ENCODE results near the gene PDE9A. TPM values are rescaled to one million over a fixed set of nuclear protein-coding genes. Genes with fewer than 3 reads are reported as not detected.

PDE9A gene
- total RNA-seq, 1 donor from 2014 or later = 22.8 TPM

DNA sequence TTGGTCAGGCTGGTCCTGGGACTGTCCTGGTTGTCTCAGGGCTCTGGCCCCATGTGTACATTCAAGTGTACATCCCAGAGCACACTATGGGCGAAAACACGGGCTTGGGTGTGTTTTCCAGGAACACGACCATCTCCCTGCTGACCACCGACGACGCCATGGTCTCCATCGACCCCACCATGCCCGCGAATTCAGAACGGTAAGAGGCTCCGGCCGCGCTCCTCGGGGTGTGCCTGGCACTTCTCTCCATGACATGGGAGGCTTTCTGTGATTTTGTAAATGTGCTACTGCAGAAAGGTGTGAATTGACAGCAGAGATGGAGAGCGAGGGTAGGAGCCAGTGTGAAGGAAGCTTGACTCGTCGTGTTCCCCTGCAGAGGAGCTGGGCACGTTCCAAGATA is 34.4 kb downstream of the PDE9A start:
- DNase-seq (ENCODE audit: low spot score) = no peak

DNA sequence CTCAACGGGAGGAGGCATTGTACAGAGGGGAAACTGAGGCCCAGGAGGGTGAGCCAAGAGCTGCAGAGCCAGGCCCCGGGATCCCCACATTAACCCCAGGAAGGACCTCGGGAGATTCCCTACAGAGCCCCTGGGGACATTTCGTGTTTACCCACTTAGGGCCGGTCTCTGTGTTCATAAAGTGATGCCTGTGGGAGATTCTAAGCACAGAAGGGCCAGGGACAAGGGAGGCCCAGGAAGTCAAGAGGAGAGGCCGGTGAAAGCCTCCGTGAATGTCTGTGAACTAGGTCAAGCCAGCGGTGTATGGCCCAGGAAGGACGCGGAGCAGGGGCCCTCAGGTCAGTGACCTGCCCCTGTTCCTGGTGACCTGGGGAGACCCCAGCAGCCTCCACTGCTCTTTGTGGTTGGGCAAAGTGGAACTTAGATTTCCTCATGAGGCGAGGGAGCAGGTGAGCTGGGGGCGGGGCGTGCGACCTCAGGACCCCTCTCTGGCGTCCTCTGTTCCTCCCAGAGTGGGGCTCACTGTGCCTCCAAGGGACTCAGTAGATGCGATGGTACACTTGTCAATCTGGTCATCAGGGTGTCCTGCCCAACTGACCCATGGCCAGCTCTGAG is 34.9 kb downstream of the PDE9A start:
- DNase-seq (ENCODE audit: low spot score) = no peak

DNA sequence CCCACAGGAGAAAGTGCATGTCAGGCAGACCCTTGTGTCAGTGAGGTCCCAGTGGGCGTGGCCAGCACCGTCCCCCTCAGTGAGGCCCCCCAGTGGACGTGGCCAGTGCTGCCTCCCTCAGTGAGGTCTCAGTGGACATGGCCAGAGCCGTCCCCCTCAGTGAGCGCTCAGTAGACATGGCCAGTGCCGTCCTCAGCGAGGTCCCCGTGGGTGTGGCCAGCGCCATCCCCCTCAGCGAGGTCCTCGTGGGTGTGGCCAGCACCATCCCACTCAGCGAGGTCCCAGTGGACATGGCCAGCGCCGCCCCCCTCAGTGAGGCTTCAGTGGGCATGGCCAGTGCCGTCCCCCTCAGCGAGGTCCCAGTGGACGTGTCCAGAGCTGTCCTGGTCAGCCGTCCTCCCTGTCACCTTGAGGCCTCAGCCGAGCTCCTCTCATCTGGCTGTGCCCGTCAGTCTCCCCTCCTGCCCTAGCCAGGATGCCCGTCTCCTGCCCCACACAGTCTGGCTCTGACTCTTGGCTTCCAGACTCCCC is 35.5 kb downstream of the PDE9A start:
- no peak for DNase-seq (ENCODE audit: low spot score)

DNA sequence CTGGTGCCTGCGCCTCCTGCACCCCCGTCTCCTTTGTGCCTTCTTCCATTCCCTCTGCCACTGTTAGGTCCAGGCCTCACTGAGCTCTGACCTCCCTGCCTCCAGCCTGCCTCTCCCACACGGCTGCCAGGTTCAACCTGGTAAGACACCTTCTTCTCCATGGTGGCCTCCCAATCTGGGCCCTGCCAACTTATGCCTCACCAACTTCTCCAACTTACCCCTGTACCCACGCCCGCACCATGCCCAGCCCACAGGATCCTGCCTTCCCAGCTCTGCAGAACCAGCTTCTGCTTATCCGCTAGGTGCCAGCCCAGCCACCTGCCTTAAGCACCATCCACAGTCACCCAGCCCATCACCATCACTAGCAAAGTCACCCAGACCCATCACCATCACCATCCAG is 37.2 kb downstream of the PDE9A start:
- DNase-seq (ENCODE audit: low spot score) = no peak

DNA sequence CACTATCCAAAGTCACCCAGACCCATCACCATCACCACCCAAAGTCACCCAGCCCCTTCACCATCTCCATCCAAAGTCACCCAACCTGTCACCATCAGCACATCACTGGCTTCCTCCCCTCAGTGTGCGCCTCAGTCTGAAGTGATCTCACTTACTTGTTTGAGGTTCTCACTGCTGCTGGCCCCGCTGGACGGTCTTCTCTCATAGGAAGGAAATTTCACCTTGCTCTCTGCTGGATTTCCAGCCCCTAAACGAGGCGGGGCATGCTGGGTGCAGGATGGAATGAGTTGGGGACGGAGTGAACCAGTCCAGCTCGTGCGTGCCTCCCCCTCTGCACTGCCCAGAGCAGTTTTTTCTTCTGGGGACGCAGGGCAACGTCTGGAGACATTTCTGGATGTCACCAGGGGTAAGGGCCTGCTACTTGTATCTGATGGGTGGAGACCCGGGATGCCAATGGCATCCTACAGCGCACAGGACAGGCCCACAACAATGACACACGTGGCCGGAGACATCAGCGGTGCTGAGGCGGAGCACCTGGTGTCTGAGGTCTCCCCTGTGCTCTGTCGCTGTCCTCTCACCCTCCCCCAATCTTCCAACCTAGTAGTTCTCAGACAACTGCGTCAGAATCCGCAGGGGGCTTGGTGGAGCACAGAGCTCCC is 38.6 kb downstream of the PDE9A start:
- no peak for DNase-seq (ENCODE audit: low spot score)

DNA sequence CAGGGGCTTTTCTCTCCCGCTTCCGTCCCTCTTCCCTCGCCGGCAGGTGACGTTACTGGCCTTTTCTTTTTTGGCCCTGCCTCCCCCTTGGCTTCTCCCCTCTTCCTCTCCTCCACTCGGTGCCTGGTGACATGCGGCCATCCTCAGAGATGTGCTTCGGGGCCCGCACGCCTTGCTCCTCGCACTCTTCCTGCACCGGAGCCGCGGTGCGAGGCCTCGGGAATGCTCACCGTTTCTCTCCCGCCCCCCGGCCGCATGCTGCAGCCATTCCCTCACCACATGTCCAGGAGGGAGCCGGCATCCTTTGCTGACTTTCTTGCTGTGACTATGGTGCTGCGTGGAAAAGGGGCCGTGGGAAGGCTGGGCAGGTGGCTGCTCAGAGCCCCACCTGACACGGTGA is 39.3 kb downstream of the PDE9A start:
- no peak for DNase-seq (ENCODE audit: low spot score)

DNA sequence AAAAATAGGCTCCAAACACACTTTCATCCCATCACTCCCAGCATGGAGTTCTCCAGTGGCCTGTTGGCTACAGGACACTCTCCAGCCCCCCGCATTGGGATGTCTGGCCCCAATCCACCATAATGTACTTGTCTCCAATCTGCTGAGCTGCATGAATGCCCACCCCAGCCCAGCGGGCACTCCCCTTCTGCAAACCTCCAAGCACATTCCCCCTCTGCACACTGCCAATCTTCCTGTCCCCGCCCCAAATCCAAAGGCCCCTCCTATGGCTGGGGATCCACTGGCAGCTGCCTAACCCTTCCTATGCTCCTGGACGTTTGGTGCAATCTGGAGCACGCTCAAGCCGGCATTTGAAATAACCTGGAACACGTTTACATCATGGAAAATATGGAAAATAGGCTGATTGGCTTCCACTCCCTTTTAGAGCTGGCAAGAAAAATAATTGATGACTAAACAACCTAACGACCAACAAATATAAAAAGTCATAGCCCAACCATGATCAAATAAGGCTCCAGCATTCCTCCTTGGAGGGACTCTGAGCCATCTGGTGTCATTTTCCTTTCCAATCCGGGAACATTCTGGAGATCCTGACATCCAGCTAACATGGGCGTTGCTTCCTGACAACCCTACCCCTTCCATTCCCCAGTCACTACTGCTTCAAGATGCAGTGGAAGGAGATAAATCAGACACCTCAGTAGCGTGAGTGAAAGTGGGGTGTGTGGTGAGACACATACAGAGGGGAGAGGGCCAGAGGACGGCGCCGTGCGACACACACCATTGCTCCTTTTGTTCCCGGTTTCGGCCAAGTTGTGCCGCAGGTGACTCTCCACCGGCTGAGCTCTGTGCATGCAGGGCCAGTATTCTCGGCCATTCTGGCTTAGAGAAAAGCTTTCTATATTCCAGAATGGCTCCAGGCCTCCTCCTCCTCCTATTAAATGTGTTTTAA is 41.6 kb downstream of the PDE9A start:
- DNase-seq (ENCODE audit: low spot score) = no peak

DNA sequence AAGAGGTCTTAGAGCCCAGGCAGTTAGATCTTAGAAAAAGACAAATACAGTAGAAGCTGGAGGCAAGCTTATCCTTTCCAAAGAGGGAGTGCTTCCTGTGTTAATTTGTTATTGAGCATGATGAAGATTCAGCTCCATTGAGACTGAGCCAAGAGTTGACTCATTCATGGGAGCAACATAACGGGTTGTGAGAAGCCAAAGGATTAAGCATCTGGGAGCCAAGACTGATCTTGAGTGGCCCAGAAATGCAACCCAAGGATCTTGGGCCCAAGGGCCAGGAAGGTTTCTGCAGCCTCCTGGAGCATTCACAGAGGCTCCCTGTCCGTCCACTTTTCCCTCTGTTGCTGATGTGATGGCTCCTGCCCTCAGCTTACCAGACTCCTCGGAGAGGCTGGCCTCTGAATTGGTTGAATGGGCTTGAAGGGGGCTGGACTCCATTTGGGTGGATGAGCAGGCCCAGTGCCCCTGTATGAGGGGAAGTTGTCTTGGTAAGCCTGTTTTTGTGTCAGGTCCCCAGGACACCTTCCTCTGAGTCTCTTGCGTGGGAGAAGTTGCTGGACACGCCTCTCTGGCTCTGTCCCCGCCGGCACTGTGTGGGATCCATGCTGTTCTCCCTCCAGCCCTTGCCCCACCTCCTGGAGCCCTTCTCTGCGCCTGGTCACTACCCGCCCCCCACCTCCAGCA is 42.4 kb downstream of the PDE9A start:
- no peak for DNase-seq (ENCODE audit: low spot score)

DNA sequence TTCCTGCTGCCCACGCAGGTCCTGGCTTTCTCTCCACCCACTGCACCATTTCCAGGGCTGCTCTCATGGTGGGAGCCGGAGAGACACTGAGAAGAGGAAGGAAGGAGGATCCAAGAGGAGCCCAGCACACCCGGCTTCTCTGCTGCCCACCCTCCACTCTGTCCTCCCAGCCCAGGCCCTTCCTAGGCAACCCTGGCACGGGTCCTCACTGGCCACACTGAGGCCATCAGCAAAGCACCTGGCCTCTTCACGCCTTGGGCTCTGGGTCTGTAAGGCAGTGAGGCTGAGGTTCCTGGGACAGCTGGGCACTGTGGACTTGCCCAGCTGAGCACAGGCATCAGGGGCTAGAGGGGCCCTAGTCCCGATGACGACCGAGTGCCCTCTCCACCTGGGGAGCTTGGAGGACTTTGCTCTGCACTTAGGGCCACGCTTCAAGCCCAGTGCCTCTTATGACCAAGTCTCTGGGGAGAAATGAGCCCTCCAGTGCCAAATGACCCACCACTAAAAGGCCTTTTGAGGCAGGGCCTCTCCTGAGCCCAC is 43.1 kb downstream of the PDE9A start:
- no peak for DNase-seq (ENCODE audit: low spot score)

DNA sequence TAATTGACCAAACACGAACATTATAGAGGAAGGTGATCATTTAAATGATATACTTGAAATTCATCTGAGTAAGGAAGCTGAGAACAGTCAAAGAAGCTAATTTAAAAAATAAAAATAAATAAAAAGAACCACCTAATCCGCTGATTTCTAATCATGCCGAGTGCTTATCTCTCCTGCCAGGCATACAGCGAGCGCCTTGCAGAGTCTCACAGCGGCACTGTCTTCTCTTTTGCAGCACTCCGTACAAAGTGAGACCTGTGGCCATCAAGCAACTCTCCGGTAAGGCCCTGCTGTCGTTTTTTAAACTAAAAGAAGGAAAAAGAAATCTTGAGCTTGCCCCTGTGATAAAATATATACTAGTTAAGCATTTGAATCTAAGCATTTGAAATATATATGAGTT is 45.3 kb downstream of the PDE9A start:
- DNase-seq (ENCODE audit: low spot score) = no peak

DNA sequence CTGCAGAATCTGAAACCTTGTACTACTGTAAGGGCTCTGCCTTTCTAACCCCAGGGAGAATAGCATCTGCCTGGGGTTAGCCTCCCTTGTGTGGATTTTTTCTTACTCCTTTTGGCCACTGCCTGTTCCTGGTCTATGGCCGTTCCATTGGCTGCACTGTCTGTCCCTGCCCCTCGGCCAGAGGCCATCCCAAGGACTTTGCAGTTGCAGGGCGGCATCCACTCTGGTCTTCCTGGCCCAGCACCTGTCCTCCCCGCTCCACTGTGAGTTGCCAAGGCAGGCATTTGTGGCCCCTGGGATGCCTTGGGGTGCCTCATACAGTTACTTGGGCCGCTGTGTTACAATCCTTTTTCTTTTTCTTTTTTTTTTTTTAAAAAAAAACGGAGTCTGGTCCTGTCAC is 45.8 kb downstream of the PDE9A start:
- no peak for DNase-seq (ENCODE audit: low spot score)

DNA sequence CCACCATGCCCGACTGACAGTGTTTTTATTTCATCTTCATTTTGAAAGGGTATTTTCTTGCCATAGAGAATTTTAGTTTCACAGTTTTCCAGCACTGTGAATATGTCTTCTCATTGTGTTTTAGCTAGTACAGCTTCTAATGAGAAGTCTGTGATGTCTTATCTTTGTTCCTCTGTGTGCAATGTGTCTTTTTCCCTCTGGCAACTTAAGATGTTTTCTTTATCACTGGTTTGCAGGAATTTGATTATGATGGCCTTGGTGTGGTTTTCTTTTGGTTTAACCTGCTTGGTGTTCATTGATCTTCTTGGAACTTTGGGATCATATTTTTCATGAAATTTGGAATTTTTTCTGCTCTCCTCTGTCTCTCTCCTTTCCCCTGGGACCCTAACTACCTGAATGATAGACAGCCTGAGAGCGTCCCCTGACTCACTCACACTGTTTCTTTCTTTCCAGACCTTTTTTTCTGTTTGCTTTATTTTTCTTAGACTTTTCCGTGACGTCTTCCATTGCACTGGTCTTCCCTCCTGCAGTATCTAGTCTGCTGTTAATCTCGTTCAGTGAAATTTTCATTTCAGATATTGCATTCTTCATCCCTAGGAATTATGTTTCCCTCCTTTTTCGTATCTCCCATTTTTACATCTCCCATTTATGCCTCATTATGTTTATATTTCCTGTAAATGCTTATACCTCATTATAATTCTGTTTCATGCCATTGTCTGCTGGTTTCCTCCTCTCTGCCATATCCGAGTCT is 48.5 kb downstream of the PDE9A start:
- no peak for DNase-seq (ENCODE audit: low spot score)

DNA sequence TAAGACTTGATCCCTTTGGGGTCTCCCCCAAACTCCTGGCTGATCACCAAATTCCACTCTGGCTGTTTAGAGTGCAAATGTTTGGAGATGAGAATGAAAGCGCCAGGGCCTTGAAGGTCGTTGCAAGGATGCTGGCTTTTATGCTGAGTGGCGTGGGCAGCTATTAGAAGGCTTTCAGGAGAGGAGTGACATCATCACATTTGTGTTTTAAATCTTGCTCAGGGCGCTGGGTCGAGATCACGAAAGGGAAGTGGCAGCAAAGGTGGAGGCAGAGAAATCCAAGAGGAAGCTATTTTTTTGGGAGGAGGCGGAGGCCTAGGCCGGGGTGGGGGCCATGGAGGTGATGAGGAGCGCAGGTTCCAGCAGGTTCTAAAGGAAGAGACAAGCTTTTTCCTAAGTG is 49.3 kb downstream of the PDE9A start:
- DNase-seq (ENCODE audit: low spot score) = no peak

DNA sequence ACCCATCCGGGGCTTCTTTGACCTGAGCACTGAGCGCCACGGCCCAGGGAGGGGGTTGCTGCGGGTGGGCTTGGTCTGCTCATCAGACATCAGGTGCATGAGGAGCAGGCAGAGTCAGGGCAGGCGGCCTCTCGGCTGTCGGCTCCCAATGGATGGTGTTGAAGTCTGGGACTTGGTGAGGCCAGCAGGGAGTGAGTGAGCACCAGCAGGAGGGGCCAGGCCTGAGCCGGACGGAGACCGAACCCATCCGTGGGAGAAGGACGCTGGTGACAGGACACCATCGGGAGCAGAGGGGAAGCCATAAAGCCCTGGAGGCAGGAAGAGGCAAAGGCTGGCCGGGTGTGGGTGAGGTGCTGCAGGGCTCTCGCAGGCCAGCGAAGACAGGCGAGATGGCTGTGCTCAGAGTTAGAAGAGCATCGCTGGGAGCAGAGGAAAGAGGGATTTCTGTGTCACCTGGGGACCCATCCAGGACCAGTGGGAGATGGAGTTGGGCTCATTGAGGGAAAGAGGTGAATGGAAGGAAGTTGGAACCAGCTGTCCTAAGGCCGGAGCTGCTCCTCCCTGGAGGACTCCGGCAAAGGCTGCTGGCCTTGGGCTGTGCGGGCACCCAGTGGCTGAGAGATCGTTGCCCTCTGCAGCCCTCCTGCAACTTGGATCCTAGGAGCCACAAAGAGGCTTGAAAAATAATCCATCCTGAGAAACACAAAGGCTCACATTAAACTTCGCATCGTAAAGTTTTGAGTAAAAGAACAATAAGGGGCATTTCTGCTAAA is 49.9 kb downstream of the PDE9A start:
- DNase-seq (ENCODE audit: low spot score) = no peak

DNA sequence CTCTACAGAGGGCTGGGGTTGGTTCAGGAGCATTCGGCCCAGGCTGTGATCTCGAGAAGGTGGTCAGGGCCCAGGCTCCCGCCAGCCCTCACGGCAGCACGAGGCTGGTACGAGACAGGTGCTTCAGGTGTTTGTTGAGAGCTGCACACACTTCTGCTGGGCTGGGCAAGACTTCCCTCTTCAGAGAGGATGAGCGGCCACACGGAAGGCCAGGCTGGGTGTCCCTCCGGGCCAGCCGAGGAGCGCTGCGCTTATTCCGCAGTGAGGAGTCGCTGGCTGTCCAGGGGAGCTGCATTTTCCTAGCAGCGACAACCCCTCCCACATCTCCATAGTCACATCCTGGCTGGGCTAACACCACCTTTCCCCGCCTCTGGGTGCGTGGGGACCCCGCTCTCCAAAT is 50.5 kb downstream of the PDE9A start:
- DNase-seq (ENCODE audit: low spot score) = no peak

DNA sequence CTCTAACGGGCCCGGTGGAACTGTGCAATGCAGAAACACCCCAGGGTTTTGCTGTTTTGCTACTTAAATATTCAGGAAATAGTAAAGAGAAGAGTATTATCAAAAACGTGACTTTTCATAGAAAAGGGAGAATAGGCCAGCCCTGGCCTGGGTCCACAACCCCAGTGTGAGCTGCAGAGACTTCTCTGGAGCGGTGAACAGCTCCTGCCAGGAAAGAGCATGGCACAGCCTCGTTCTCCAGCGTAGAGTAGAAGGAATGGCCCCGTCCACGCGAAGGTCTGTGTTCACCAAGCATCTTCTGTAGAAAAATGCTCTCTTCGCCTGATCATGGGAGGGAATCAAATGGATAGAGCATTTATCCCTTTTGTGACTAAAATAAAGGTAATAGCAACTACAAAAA is 51.4 kb downstream of the PDE9A start:
- DNase-seq (ENCODE audit: low spot score) = no peak

DNA sequence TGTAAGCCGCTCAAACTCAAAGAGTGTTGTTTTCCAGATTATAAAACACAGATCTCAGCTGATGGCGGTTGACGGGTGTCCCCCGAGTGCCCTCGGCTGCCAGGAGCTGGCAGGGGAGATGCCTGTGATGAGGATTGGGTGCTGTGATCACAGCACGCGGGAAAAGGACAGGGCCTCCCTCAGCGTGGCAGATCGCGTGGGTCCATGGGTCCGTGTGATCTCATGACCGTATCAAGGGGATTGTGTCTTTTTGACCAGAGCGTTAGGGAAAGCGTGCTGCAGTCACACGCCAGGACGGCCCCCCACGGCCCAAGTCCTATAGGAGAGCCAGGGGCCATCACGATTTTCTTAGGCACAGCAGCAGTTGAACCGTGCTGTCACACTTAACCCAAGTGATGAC is 51.9 kb downstream of the PDE9A start:
- no peak for DNase-seq (ENCODE audit: low spot score)

DNA sequence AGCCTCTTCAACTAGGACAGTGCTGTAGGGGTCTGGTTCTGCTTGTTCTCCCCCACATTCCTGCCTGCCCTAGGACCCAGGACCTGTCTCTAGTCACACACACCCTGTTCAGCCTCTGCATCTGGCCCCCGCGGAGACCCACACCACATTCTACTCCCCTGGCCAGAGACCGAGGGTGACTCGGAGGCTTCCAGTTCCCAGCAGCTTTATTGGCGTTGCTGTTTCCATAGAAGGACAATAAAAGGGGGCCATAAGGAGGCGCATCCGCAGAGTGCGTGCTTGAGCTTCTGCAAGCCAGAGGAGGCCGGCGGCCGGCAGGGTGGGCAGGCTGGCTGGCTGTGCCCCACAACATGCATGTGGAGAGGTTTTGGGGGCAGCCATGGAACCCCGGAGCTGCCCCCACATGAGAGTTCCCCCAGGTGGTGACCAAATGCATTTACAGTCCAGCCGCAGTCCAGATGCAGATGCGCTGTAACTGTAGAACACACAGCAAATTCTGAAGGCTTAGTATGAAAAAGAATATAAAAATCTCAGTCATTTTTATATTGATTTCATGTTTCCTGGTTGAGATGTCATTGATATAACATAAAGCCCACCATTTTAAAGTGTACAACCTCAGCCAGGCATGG is 52.4 kb downstream of the PDE9A start:
- DNase-seq (ENCODE audit: low spot score) = no peak

DNA sequence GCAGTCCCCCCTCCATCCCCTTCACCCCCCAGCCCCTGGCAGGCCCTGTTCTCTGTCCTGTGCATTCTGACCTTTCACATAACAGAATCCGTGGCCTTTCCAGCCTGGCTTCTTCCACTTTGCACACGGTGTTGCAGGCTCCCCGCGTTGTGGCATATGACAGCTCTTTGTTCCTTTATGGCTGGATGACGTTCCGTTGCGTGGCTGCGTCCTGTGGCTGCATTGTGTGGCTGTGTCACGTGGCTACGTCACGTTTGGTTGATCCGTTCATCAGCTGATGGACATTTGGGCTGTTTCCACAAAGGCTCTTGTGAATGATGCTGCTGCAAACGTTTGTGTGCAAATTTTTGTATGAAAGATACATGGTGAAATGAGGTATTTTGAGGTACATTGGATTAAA is 53.3 kb downstream of the PDE9A start:
- no peak for DNase-seq (ENCODE audit: low spot score)
